Epithelial cell of prostate (primary cell): Measurements from ENCODE around the gene FARP1.

Experiments
- DNase-seq: peaks from one replicate; pipeline ENCODE4 v3.0.0-alpha.2; 2011; ENCODE audit warnings: low read depth, low spot score
- H3K27ac ChIP-seq: fragments of 450-650 bp; 2 replicates; pipeline ENCODE4 v1.5.1; 2017; ENCODE audit warnings: mild to moderate bottlenecking

The FARP1 gene

GRCh38 chr13:98195054-98195791 lies 52.3 kb downstream of the FARP1 start:
- H3K27ac ChIP-seq, result no peak overlapping the region
- no peak for DNase-seq

- no peak for DNase-seq
- H3K27ac ChIP-seq, result no peak overlapping the region
Measured at GRCh38 chr13:98198683-98199082, 55.8 kb downstream of the FARP1 start.

- no peak for DNase-seq
- no peak overlapping the region for H3K27ac ChIP-seq
Measured at GRCh38 chr13:98199480-98199879, 56.6 kb downstream of the FARP1 start.

GRCh38 chr13:98200211-98200878 lies 57.5 kb downstream of the FARP1 start:
- DNase-seq, result no peak
- H3K27ac ChIP-seq, result no peak overlapping the region

GRCh38 chr13:98201189-98201588 lies 58.3 kb downstream of the FARP1 start:
- H3K27ac ChIP-seq, result no peak overlapping the region
- DNase-seq, result no peak

- no peak for DNase-seq
- H3K27ac ChIP-seq, result no peak overlapping the region
Measured at GRCh38 chr13:98201984-98202383, 59.1 kb downstream of the FARP1 start.

GRCh38 chr13:98203646-98204326 lies 60.9 kb downstream of the FARP1 start:
- no peak overlapping the region for H3K27ac ChIP-seq
- no peak for DNase-seq

GRCh38 chr13:98204546-98204945 lies 61.7 kb downstream of the FARP1 start:
- no peak for DNase-seq
- H3K27ac ChIP-seq, result no peak overlapping the region

- DNase-seq, result no peak
- peak overlapping the region; percentile 51 for H3K27ac ChIP-seq
Measured at GRCh38 chr13:98206946-98207345, 64.1 kb downstream of the FARP1 start.

GRCh38 chr13:98207416-98207815 lies 64.5 kb downstream of the FARP1 start:
- peak overlapping the region; percentile 51 for H3K27ac ChIP-seq
- no peak for DNase-seq

GRCh38 chr13:98208606-98209005 lies 65.7 kb downstream of the FARP1 start:
- H3K27ac ChIP-seq, result no peak overlapping the region
- no peak for DNase-seq

- no peak overlapping the region for H3K27ac ChIP-seq
- no peak for DNase-seq
Measured at GRCh38 chr13:98212763-98213162, 69.9 kb downstream of the FARP1 start.

GRCh38 chr13:98213354-98213753 lies 70.5 kb downstream of the FARP1 start:
- H3K27ac ChIP-seq, result no peak overlapping the region
- DNase-seq, result no peak

GRCh38 chr13:98214008-98214643 lies 71.2 kb downstream of the FARP1 start:
- peak overlapping the region; percentile 66 for H3K27ac ChIP-seq

GRCh38 chr13:98214707-98215106 lies 71.8 kb downstream of the FARP1 start:
- H3K27ac ChIP-seq, result peak overlapping the region; percentile 66
- peak; percentile 56 for DNase-seq

More at GRCh38 chr13:98214008-98214643, 71.2 kb downstream of the FARP1 start:
- no peak for DNase-seq

- H3K27ac ChIP-seq, result peak overlapping the region; percentile 66
Measured at GRCh38 chr13:98215508-98215907, 72.6 kb downstream of the FARP1 start.

GRCh38 chr13:98216135-98216565 lies 73.3 kb downstream of the FARP1 start:
- DNase-seq, result no peak
- peak overlapping the region; percentile 11 for H3K27ac ChIP-seq

More at GRCh38 chr13:98215508-98215907, 72.6 kb downstream of the FARP1 start:
- DNase-seq, result no peak

- H3K27ac ChIP-seq, result no peak overlapping the region
Measured at GRCh38 chr13:98216711-98217285, 73.9 kb downstream of the FARP1 start.

GRCh38 chr13:98217597-98217996 lies 74.7 kb downstream of the FARP1 start:
- H3K27ac ChIP-seq, result no peak overlapping the region
- no peak for DNase-seq

More at GRCh38 chr13:98216711-98217285, 73.9 kb downstream of the FARP1 start:
- DNase-seq, result no peak

GRCh38 chr13:98219685-98220084 lies 76.8 kb downstream of the FARP1 start:
- H3K27ac ChIP-seq, result no peak overlapping the region
- DNase-seq, result no peak
